ENCODE data around the gene OTOL1. TPM values are rescaled to one million over a fixed set of nuclear protein-coding genes. Genes with fewer than 3 reads are reported as not detected.

OTOL1 gene
- total RNA-seq, 3 donors from 2014 or later (not counting 1 experiment from before 2014, with no cell fraction given), result not detected

- Histone ChIP-seq H3K27me3 (ENCODE audit: control insufficient read depth, insufficient read depth, low read length) (no peaks in the 10 kb centered on the region), H3K36me3 (ENCODE audit: control insufficient read depth, insufficient read depth, low read length) (no peaks in the 10 kb centered on the region), H3K4me3 (ENCODE audit: low read length) (no peak overlapping the region), H3K27ac (ENCODE audit: low read length) (no peak overlapping the region), H3K9me3 (ENCODE audit: control insufficient read depth, insufficient read depth, low read length) (no peaks in the 10 kb centered on the region), H3K4me1 (ENCODE audit: control insufficient read depth, insufficient read depth, low read length) (no peaks in the 10 kb centered on the region)
- ATAC-seq, result no peak
- no peaks in the 10 kb centered on the region for H3K36me3 Mint-ChIP-seq
- H3K27ac Mint-ChIP-seq, result no peak overlapping the region
- WGBS (ENCODE audit: insufficient coverage), result 81% methylated on average over 6 of the region's 6 CpGs
- no peak for TF ChIP-seq CTCF (IDR thresholded peaks at IDR 0.05)
- H3K9me3 Mint-ChIP-seq, result no peaks in the 10 kb centered on the region
- intact Hi-C loops (cut with micrococcal nuclease), result no loop called here
- no peak for DNase-seq
- H3K4me3 Mint-ChIP-seq, result no peak overlapping the region
- peaks cover 0 to 11% of the 10 kb centered on the region in 2 donors for H3K27me3 Mint-ChIP-seq (ENCODE audit: low read depth in 2 of 2)
- no peaks in the 10 kb centered on the region for H3K4me1 Mint-ChIP-seq
These were observed 56.5 kb downstream of the OTOL1 start for GRCh38 chr3:161552984-161553560.

Other genes with a start within 250 kb of the OTOL1 start
- 10 to 100 TPM in 2 of 3 donors, 1 to 10 TPM in 1; 7.3 to 14.1 (median 11.1) TPM for gene SPTSSB, start 125.3 kb upstream of the OTOL1 start, total RNA-seq

Data from natural killer cell (primary cell).